Lower leg skin (tissue), 3 donors: ENCODE measurements around the gene MAPK14.

Source experiments
- CTCF ChIP-seq, 3 donors: fragments of 450-650 bp; IDR thresholded peaks; one replicate each; pipeline ENCODE4 v1.5.1; 2016; ENCODE audit warnings: antibody characterized with exemption in 3 of 3, mild to moderate bottlenecking in 3 of 3, moderate library complexity in 2 of 3
- POLR2A ChIP-seq, 2 donors: fragments of 450-650 bp; IDR thresholded peaks; one replicate each; pipeline ENCODE4 v1.6.1; 2016 to 2017; ENCODE audit warnings: antibody characterized with exemption in 2 of 2, mild to moderate bottlenecking in 1 of 2, moderate library complexity in 1 of 2

DNA sequence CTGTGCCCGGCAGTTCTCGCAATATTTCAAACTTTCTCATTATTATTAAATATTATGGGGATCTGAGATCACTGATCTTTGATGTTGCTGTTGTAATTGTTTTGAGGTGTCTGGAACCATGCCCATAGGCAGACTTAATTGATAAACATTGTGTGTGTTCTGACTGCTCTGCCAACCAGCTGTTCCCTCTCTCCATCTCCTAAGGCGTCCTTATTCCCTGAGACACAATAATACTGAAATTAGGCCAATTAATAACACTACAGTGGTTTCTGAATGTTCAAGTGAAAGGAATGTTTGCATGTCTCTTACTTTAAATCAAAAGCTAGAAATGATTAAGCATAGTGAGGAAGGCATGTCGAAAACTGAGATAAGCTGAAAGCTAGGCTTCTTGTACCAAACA is 7.6 kb downstream of the MAPK14 start:
- TF ChIP-seq POLR2A (IDR thresholded peaks at IDR 0.05) (no peak), CTCF (IDR thresholded peaks at IDR 0.05) (no peak)
